B cell (primary cell): ENCODE data around the gene PDILT. TPM values are rescaled to one million over a fixed set of nuclear protein-coding genes. Genes with fewer than 3 reads are reported as not detected.
"Not testable (repeated sequence)": the region's sequence is repeated elsewhere in the genome, so short reads cannot be mapped to it uniquely, and the experiment has no call there.

ENCODE experiments used
- ATAC-seq: fragments of 200-7000 bp; cut with Tn5 transposase; one replicate; pipeline ENCODE4 v1.10.0; 2021; ENCODE audit warnings: low read depth, mild to moderate bottlenecking, moderate number of reproducible peaks, moderate library complexity
- CTCF ChIA-PET: fragments of 350-600 bp; sonication (Branson Sonifier 250); formaldehyde crosslinking; loops from one replicate; lab custom pipeline; 2021; ENCODE audit warnings: antibody characterized with exemption, inconsistent platforms; lab: Charles Lee
- POLR2A ChIA-PET: fragments of 350-600 bp; sonication (Branson Sonifier 250); formaldehyde crosslinking; loops from one replicate; lab custom pipeline; 2021; ENCODE audit warnings: antibody characterized with exemption; lab: Charles Lee
- DNase-seq: peaks from one replicate; pipeline ENCODE4 v3.0.0; 2013
- H2AFZ ChIP-seq: 2 replicates; pipeline ENCODE4 v1.6.1; 2012; ENCODE audit warnings: mild to moderate bottlenecking, low read depth, low read length; ENCODE audit not compliant: insufficient read depth, poor library complexity, severe bottlenecking
- H3K27ac ChIP-seq, 2 donors: 1 replicate in 1 of 2; 2 replicates in 1 of 2; pipeline ENCODE4 v1.5.1; 2012 to 2013; ENCODE audit warnings: low read length in 2 of 2, mild to moderate bottlenecking in 2 of 2, moderate library complexity in 1 of 2
- H3K27me3 ChIP-seq, 4 experiments: fragments of 200-600 bp in 1 of 4; sonication (generic) in 1 of 4; replicated peaks in 1 of 4; 1 replicate in 2 of 4; 2 replicates in 2 of 4; pipeline versions ENCODE4 v1.6.1 to v1.7.0; 2013 to 2016; ENCODE audit warnings: low read length in 3 of 4, mild to moderate bottlenecking in 2 of 4, mixed read lengths in 1 of 4, moderate library complexity in 1 of 4; ENCODE audit not compliant: insufficient read depth in 4 of 4, control insufficient read depth in 3 of 4; ENCODE audit errors: control extremely low read depth in 1 of 4
- H3K36me3 ChIP-seq, 2 experiments: replicated peaks in 1 of 2; 1 replicate in 1 of 2; 2 replicates in 1 of 2; pipeline versions ENCODE4 v1.6.1 to v1.7.1; 2013; ENCODE audit warnings: low read length in 1 of 2; ENCODE audit not compliant: insufficient read depth in 2 of 2, control insufficient read depth in 1 of 2; ENCODE audit errors: control extremely low read depth in 1 of 2, extremely low read depth in 1 of 2
- H3K4me1 ChIP-seq, 2 donors: fragments of 200-600 bp in 1 of 2; sonication (generic) in 1 of 2; 1 replicate in 1 of 2; 2 replicates in 1 of 2; pipeline versions ENCODE4 v1.5.1 to v1.6.1; 2013 to 2017; ENCODE audit warnings: low read length in 2 of 2; ENCODE audit not compliant: control insufficient read depth in 2 of 2, insufficient read depth in 2 of 2
- H3K4me2 ChIP-seq: replicated peaks from 2 replicates; pipeline ENCODE3; 2012; ENCODE audit warnings: mild to moderate bottlenecking, low read depth, low read length; ENCODE audit not compliant: poor library complexity, severe bottlenecking
- H3K4me3 ChIP-seq, 5 experiments: fragments of 200-600 bp in 1 of 5; sonication (generic) in 1 of 5; 1 replicate in 3 of 5; 2 replicates in 2 of 5; pipeline versions ENCODE4 v1.5.1 to v1.7.0; 2011 to 2016; ENCODE audit warnings: low read length in 4 of 5, mild to moderate bottlenecking in 4 of 5, low read depth in 2 of 5, control low read depth in 1 of 5, moderate library complexity in 1 of 5; ENCODE audit not compliant: insufficient read depth in 1 of 5; ENCODE audit errors: control extremely low read depth in 1 of 5, extremely low read depth in 1 of 5
- H3K79me2 ChIP-seq: fragments of 200-600 bp; sonication (generic); one replicate; pipeline ENCODE4 v1.6.0; 2016; ENCODE audit warnings: low read length; ENCODE audit not compliant: control insufficient read depth, insufficient read depth
- H3K9ac ChIP-seq: fragments of 200-600 bp; sonication (generic); 2 replicates; pipeline ENCODE4 v1.6.1; 2017; ENCODE audit warnings: mild to moderate bottlenecking, low read length, moderate library complexity
- H3K9me3 ChIP-seq, 3 donors: one replicate each; pipeline versions ENCODE4 v1.6.1 to v1.7.1; 2013; ENCODE audit warnings: low read length in 2 of 3; ENCODE audit not compliant: control insufficient read depth in 2 of 3, insufficient read depth in 1 of 3; ENCODE audit errors: control extremely low read depth in 1 of 3
- H4K20me1 ChIP-seq: 2 replicates; pipeline ENCODE4 v1.6.0; 2012; ENCODE audit warnings: mild to moderate bottlenecking, low read length; ENCODE audit not compliant: insufficient read depth, control insufficient read depth, poor library complexity, severe bottlenecking
- H3K27ac Mint-ChIP-seq: one replicate; pipeline ENCODE4 v1.8.0; 2021; ENCODE audit warnings: mixed read lengths
- H3K27me3 Mint-ChIP-seq: one replicate; pipeline ENCODE4 v1.8.0; 2021; ENCODE audit warnings: mixed read lengths
- H3K4me1 Mint-ChIP-seq: one replicate; pipeline ENCODE4 v1.8.0; 2021; ENCODE audit warnings: mixed read lengths
- H3K4me3 Mint-ChIP-seq: one replicate; pipeline ENCODE4 v1.8.0; 2021; ENCODE audit warnings: mixed read lengths
- H3K9me3 Mint-ChIP-seq: one replicate; pipeline ENCODE4 v1.8.0; 2022; ENCODE audit warnings: mixed read lengths; ENCODE audit not compliant: insufficient read depth
- CTCF ChIP-seq: fragments of 200-600 bp; IDR thresholded peaks from one replicate; pipeline ENCODE4 v1.8.0; 2022; ENCODE audit warnings: antibody characterized with exemption, mild to moderate bottlenecking
- EZH2 ChIP-seq: IDR thresholded peaks from 2 replicates; pipeline ENCODE4 v1.6.1; 2012; ENCODE audit warnings: borderline replicate concordance, low read depth, mild to moderate bottlenecking, moderate library complexity, low read length; ENCODE audit not compliant: insufficient read depth, poor library complexity, severe bottlenecking
- WGBS: methylation state at CpG from one replicate; pipeline ENCODE4 v1.1.5; 2013; ENCODE audit warnings: missing lambda C conversion rate; ENCODE audit not compliant: insufficient coverage; 5-methylcytosine and 5-hydroxymethylcytosine counted together
- intact Hi-C: fragments of 100-400 bp; cut with micrococcal nuclease; formaldehyde crosslinking; loops from one replicate; pipeline ENCODE4 v1.10.0; 2022
- polyA plus RNA-seq: library from polyadenylated mRNA; depleted of rRNA; stranded (reverse); fragments of >200 nt; gene quantifications from 2 replicates; pipeline ENCODE4 v1.2.3, GENCODE V29; 2012
- total RNA-seq, 2 donors: library from RNA; stranded (reverse); fragments of 120-200 nt in 1 of 2; gene quantifications; 1 replicate in 1 of 2; 2 replicates in 1 of 2; pipeline versions ENCODE4 v1.2.3 to v1.2.4, GENCODE V29; 2013 to 2022

Gene PDILT
- total and polyA plus RNA-seq, 2 donors (not counting 1 experiment from before 2014, with no cell fraction given) = not detected

GRCh38 chr16:20441191-20441590, 36.7 kb upstream of the PDILT start:
- H3K27ac Mint-ChIP-seq = no peak overlapping the region
- Histone ChIP-seq H2AFZ (no peak overlapping the region), H3K4me3 (no peak overlapping the region), H3K27ac (no peak overlapping the region), H3K4me2 (no peak overlapping the region), H3K9me3 (no peaks in the 10 kb centered on the region), H3K9ac (no peak overlapping the region), H3K36me3 (no peaks in the 10 kb centered on the region), H4K20me1 (no peaks in the 10 kb centered on the region), H3K27me3 (no peaks in the 10 kb centered on the region), H3K79me2 (no peaks in the 10 kb centered on the region), H3K4me1 (no peaks in the 10 kb centered on the region)
- ChIA-PET CTCF (no interaction called here), POLR2A (no interaction called here)
- H3K9me3 Mint-ChIP-seq = no peaks in the 10 kb centered on the region
- intact Hi-C loops = no loop called here
- H3K27me3 Mint-ChIP-seq = peaks cover 3% of the 10 kb centered on the region
- no peak overlapping the region for H3K4me3 Mint-ChIP-seq
- TF ChIP-seq CTCF (no peak), EZH2 (no peak)
- 46% methylated on average over 2 of the region's 3 CpGs for WGBS
- ATAC-seq = no peak
- H3K4me1 Mint-ChIP-seq = no peaks in the 10 kb centered on the region
- no peak for DNase-seq

- DNase-seq, H3K9ac ChIP-seq, POLR2A ChIA-PET, H3K4me3 Mint-ChIP-seq, H3K27ac Mint-ChIP-seq, ATAC-seq, H3K9me3 ChIP-seq, H3K9me3 Mint-ChIP-seq, H3K36me3 ChIP-seq, H3K4me3 ChIP-seq, H3K4me2 ChIP-seq, H3K4me1 ChIP-seq, H3K27me3 ChIP-seq, CTCF ChIA-PET, H2AFZ ChIP-seq, H3K27me3 Mint-ChIP-seq, H3K27ac ChIP-seq, H3K79me2 ChIP-seq, H3K4me1 Mint-ChIP-seq, H4K20me1 ChIP-seq, intact Hi-C loops: not testable (repeated sequence)
- WGBS = no CpG with 5 or more reads among the region's 1 CpG
Observed at GRCh38 chr16:20440731-20441130, 36.2 kb upstream of the PDILT start.

- POLR2A ChIA-PET, H3K9ac ChIP-seq, H2AFZ ChIP-seq, CTCF ChIA-PET, H3K27me3 Mint-ChIP-seq, H3K4me1 ChIP-seq, intact Hi-C loops, H3K4me3 Mint-ChIP-seq, H3K27me3 ChIP-seq, ATAC-seq, H3K27ac Mint-ChIP-seq, H3K4me3 ChIP-seq, H3K79me2 ChIP-seq, H3K4me1 Mint-ChIP-seq, H3K36me3 ChIP-seq, H3K9me3 Mint-ChIP-seq, H4K20me1 ChIP-seq, H3K4me2 ChIP-seq, H3K9me3 ChIP-seq, DNase-seq, H3K27ac ChIP-seq: not testable (repeated sequence)
- no CpG with 5 or more reads among the region's 3 CpGs for WGBS
Observed at GRCh38 chr16:20439820-20440231, 35.3 kb upstream of the PDILT start.
